ENCODE results near the gene COL4A4.
"Not testable (repeated sequence)": the region's sequence is repeated elsewhere in the genome, so short reads cannot be mapped to it uniquely, and the experiment has no call there.

Gene COL4A4

GRCh38 chr2:227106845-227107759 lies 56.9 kb downstream of the COL4A4 start:
- peak; percentile 3 for DNase-seq

GRCh38 chr2:227103583-227103982 lies 60.4 kb downstream of the COL4A4 start:
- DNase-seq: no peak

GRCh38 chr2:227099340-227099739 lies 64.7 kb downstream of the COL4A4 start:
- DNase-seq: no peak

DNA sequence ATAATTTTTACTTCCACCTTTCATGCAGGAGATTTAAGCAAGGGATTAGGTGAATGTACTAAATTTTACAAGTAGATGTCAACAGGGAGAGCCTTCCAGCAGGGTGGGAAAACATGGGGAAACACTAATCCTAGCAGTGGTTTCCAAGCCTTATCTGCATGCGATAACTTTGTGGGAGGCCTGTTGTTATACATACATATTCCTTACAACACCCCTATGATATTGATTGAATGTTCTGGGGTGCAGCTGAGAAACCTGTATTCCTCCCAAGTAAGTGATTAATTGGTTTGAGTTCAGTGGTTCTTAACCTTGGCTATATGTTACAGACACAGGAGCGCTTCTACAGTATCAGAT lies 65.9 kb downstream of the COL4A4 start:
- DNase-seq: no peak

DNA sequence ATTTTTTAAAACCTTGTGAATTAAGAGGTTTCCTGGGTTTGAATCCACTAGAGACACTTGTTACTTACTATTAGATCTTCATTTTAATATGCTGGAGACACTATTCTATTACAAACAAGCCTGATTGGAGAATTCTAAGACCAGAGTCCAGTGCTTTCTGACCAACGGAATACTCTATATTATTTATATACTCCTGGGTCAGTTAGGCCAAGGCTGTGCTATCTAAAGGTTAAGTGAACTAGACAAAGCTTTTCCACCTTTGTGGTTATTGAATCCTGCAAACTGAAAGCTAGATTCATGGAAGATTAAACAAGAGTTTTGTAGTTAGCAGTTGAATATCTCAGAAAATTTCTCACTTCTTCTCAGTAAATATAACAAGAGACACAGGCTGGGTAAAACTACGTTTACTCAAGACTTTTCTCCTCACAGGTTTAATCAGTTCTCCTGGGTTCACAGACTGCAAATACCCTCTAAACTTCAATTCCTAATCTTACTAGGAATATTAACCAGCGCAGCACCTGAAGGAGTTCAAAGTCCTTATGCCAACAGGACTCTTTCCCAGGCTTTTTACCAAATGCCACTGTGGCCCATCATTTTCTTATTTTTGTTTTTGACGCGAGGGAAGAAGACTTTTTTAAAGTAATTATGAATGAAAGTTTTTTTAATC lies 66.4 kb downstream of the COL4A4 start:
- no peak for DNase-seq

GRCh38 chr2:227095346-227095745 lies 68.7 kb downstream of the COL4A4 start:
- DNase-seq: no peak

DNA sequence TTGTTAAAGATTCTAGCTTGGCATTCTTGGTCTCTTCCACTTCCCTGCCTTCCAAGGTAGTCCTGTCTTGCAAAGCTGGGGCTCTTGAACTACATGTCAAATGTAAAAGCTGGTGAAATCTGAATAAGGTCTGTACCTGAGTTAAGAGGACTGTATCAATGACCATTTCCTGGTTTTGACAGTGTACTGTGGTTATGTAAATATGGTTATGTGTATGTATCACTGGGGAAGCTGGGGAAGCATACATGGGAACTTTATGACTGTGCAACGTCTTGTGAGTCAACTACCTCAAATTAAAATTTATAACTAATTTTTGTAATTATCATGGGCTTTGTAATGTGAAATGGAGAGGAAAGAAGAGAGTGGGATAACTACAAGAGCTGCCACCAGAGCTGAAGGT lies 81.7 kb downstream of the COL4A4 start:
- no peak for DNase-seq

DNA sequence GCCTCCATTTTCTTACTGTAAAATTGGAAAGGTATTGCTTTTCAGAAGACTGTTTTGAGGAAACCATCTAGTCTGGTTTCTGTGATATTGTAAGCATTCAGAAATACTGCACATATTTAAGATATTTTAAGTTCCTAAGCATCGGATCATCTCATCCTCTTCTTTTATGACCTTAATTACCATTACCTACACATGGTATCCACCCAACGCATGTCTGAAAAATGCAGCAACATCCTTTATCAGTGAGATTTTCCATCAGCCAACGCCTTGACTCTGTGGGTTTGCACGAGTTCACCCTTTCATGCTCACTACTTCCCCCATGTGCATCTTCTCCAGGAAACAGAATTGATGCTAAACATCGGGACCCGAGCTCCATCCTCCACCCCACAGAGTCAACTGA lies 84.3 kb downstream of the COL4A4 start:
- DNase-seq: no peak

DNA sequence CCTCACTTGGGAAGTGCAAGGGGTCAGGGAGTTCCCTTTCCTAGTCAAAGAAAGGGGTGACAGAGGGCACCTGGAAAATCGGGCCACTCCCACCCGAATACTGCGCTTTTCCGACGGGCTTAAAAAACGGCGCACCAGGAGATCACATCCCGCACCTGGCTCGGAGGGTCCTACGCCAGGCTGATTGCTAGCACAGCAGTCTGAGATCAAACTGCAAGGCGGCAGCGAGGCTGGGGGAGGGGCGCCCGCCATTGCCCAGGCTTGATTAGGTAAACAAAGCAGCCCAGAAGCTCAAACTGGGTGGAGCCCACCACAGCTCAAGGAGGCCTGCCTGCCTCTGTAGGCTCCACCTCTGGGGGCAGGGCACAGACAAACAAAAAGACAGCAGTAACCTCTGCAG lies 98.9 kb downstream of the COL4A4 start:
- not testable (repeated sequence) for DNase-seq

DNA sequence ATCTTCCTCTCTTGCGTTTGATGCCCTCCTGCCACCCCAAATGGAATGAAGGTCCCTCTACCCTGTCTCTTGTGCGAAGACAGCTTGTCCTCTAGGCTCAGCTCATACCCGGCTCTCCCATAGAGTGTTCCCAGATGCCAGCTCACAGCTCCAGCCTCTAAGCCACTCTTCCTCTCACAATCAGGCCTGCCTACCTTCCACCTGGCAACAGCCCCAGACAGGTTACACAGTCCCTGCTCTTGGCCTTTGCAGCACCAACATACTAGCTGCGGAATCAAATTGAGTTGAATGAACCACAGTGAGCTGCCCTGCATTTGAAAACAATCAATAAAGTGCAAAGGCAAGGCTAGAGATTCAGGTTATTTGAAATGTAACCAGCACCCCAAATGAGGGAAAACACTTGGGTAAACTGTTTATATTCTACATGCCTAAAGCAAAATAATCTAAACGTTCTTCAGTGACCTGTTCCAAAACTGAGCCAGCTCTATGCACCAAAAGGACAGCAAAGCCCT lies 105.1 kb downstream of the COL4A4 start:
- DNase-seq: no peak

DNA sequence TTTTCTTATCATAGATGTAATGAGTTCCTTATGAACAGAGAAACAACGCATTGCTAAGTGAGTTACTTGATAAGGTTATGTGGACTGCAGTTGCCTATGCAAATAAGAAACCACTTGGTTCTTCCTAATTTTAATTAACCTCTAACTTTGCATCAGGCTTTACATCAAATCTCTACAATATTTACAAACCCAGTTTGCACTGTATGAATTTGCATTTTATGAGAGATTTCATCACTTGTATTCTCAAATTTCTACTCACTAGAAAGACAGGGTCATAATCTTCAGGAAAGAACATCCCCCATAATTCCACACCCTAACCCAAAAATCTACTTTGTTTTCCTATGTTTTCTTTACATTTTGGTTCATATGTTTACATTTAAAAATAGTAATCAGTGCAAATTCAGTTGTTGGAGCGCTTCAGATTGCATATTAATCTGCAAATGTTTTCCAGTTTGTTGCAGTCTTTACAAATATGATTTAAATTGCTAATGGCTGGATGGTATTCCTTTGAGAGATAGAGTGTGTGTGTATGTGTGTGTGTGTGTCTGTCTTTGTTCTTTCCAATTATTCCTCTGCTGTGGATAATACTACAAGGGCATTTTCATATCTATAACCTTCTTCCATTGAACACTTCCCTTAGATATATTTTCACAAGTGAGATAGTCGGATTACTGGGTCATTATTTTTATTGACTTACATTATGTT lies 106.1 kb downstream of the COL4A4 start:
- DNase-seq: no peak

- no peak for DNase-seq
Measured at GRCh38 chr2:227057060-227057459, 106.9 kb downstream of the COL4A4 start.

DNA sequence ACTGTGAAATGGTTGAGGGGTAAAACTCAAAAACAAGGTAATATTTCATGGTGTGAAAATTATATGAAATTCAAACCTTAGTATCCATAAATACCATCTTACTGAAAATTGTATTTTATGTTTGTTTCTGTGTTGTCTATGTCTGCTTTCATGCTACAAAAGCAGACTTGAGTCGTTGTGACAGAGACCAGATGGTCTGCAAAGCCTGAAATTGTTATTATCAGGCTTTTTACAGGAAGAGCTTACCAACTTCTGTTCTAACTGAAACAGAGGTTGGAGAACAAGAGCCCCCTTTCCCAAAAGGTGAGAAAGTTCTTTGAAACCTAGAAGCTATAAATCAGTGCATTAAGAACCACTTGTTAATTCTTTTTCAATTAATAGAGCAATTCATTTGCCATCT lies 110.0 kb downstream of the COL4A4 start:
- DNase-seq: no peak

- no peak for DNase-seq
Measured at GRCh38 chr2:227052879-227053278, 111.1 kb downstream of the COL4A4 start.

DNA sequence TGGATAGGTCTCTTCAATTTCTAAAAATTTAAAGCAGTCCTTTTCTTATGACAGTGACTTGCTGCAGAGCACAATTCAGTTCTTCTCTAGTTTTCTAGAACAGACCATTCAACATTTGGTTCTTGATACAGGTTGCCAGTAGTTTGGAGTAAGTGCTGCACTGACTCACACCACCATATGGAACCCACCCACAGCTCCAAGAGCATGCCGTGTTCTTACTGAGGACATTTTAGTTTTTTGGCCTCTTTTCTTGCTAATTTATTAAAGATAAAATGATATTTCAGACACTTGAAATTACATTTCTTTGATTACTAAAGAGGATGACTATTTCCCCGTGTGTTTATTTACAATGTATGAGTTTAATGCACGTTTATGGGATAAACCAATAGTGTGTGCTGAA lies 120.0 kb downstream of the COL4A4 start:
- DNase-seq: no peak

DNA sequence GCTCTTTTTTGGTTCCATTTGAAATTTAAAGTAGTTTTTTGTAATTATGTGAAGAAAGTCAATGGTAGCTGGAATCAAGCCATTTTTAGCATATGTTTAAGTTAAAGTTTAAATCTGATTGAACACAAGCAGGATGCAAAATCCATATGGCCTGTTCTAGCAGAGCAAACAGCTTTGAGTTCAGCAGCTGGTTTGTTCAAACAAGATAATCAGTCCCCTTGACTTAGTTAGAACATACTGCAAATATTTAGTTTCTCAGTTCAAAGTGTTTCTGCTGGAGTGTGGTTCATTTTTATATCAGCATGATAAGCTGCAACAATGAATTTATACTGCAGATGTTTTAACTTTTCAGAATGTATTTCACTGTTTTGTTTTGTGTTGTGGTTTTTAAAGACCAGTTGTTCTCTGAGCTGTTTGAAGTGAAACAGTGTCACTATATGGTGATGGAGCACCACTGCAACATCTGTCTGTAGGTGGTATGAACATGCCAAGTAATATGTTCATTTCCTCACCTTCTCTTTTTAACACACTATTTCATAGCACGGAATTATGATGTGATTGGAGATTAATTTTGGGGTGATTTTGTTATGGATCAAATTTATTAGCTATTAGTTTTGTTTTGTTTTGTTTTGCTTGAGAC lies 125.3 kb downstream of the COL4A4 start:
- no peak for DNase-seq

DNA sequence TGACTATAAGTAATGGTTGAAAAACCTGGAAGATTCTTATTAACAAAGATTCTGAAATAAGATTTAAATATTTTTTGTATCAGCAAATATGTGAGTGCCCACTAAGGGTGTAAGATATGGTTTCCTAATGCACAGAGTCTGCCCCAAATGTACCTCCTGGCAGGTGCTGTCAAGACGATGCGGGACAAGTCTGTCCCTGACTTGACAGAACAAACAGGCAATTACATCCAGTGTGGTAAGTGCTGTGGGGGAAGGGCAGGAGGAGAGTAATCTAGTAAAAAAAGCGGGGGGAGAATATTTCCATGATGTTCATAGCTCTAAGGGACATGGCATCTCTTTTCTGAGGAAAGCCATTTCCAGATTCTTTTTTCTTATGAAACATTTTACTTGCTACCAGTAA lies 127.5 kb downstream of the COL4A4 start:
- no peak for DNase-seq

DNA sequence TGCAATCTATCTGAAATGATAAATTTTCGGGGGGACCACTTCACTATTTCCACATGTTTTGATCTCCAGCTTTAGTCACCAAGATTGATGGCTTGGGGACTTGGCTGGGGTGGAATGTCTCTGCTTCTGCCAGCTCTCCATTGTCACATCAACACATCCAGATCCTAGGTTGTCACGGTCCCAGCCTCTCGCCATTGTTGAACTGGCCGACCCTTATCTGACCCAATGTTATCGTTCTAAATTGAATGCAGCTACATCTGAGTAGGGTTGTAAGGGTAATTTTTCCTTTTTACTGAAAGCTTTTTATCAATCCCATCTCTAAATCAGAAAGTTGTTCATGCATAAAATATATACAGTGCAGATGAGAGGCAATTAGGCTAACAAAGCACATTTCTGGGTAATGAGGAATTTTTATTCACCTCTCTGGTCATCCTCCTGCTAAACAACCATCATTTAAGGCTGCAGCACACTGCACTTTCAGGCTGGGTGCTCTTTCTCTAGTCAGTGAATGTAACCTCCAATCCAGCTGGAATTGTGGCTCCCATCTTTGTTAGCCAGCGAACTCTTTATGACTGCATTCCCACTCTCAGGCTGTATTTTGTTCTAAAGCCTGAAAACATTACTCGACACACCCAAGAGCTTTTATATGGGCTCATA lies 128.2 kb downstream of the COL4A4 start:
- DNase-seq: no peak

GRCh38 chr2:227033471-227034148 lies 130.4 kb downstream of the COL4A4 start:
- DNase-seq: no peak

GRCh38 chr2:227031379-227031778 lies 132.6 kb downstream of the COL4A4 start:
- no peak for DNase-seq

- DNase-seq: no peak
Measured at GRCh38 chr2:227030789-227031188, 133.2 kb downstream of the COL4A4 start.
